H54 (cell line): ENCODE data around the gene INTS11.

Experiments
- DNase-seq: peaks from one replicate; pipeline ENCODE4 v3.0.0; 2011; ENCODE audit warnings: low spot score, mixed read lengths; ENCODE audit not compliant: insufficient read length
- FAIRE-seq: peaks from 3 replicates; lab custom pipeline; 2011; peaks lifted over from hg19 to GRCh38; lab: Jason Lieb, UNC
- POLR2A ChIP-seq: IDR thresholded peaks from 2 replicates; pipeline ENCODE4 v1.6.1; 2011; ENCODE audit warnings: low read depth, mild to moderate bottlenecking, low read length

The INTS11 gene

DNA sequence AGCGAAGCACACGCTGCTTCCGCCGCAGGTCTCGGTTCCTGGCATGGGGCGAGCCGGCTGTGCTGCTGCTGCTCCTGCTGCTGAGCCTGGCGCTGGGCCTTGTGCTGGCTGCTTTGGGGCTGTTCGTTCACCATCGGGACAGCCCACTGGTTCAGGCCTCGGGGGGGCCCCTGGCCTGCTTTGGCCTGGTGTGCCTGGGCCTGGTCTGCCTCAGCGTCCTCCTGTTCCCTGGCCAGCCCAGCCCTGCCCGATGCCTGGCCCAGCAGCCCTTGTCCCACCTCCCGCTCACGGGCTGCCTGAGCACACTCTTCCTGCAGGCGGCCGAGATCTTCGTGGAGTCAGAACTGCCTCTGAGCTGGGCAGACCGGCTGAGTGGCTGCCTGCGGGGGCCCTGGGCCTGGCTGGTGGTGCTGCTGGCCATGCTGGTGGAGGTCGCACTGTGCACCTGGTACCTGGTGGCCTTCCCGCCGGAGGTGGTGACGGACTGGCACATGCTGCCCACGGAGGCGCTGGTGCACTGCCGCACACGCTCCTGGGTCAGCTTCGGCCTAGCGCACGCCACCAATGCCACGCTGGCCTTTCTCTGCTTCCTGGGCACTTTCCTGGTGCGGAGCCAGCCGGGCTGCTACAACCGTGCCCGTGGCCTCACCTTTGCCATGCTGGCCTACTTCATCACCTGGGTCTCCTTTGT, 9.2 kb upstream of the INTS11 start:
- no peak for DNase-seq
- TF ChIP-seq POLR2A, result no peak
- FAIRE-seq, result no peak

DNA sequence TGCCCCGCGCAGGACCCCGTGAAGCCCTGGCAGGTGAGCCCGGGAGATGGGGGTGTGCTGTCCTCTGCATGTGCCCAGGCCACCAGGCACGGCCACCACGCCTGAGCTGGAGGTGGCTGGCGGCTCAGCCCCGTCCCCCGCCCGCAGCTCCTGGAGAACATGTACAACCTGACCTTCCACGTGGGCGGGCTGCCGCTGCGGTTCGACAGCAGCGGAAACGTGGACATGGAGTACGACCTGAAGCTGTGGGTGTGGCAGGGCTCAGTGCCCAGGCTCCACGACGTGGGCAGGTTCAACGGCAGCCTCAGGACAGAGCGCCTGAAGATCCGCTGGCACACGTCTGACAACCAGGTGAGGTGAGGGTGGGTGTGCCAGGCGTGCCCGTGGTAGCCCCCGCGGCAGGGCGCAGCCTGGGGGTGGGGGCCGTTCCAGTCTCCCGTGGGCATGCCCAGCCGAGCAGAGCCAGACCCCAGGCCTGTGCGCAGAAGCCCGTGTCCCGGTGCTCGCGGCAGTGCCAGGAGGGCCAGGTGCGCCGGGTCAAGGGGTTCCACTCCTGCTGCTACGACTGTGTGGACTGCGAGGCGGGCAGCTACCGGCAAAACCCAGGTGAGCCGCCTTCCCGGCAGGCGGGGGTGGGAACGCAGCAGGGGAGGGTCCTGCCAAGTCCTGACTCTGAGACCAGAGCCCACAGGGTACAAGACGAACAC, 8.5 kb upstream of the INTS11 start:
- no peak for TF ChIP-seq POLR2A
- DNase-seq (no peak), FAIRE-seq (no peak)

DNA sequence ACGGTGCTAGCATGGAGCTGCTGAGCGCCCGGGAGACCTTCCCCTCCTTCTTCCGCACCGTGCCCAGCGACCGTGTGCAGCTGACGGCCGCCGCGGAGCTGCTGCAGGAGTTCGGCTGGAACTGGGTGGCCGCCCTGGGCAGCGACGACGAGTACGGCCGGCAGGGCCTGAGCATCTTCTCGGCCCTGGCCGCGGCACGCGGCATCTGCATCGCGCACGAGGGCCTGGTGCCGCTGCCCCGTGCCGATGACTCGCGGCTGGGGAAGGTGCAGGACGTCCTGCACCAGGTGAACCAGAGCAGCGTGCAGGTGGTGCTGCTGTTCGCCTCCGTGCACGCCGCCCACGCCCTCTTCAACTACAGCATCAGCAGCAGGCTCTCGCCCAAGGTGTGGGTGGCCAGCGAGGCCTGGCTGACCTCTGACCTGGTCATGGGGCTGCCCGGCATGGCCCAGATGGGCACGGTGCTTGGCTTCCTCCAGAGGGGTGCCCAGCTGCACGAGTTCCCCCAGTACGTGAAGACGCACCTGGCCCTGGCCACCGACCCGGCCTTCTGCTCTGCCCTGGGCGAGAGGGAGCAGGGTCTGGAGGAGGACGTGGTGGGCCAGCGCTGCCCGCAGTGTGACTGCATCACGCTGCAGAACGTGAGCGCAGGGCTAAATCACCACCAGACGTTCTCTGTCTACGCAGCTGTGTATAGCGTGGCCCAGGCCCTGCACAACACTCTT, 7.7 kb upstream of the INTS11 start:
- FAIRE-seq (no peak), DNase-seq (no peak)
- no peak for TF ChIP-seq POLR2A

GRCh38 chr1:1331068-1331965, 6.9 kb upstream of the INTS11 start, which contains the start of gene TAS1R3:
Gene TAS1R3, plus strand, starts transcription at chr1:1331280. Its CDS starts 66 bp downstream, at chr1:1331346.
- TF ChIP-seq POLR2A, result no peak
- DNase-seq (no peak), FAIRE-seq (no peak)

GRCh38 chr1:1330366-1331067, 6.1 kb upstream of the INTS11 start:
- FAIRE-seq, result no peak
- DNase-seq, result no peak
- no peak for TF ChIP-seq POLR2A

- DNase-seq, result no peak
- TF ChIP-seq POLR2A, result no peak
- FAIRE-seq, result no peak
Observed at GRCh38 chr1:1329304-1330210, 5.1 kb upstream of the INTS11 start.

- DNase-seq, result no peak
- no peak for TF ChIP-seq POLR2A
- FAIRE-seq, result no peak
Observed at GRCh38 chr1:1328254-1328653, 3.8 kb upstream of the INTS11 start.

DNA sequence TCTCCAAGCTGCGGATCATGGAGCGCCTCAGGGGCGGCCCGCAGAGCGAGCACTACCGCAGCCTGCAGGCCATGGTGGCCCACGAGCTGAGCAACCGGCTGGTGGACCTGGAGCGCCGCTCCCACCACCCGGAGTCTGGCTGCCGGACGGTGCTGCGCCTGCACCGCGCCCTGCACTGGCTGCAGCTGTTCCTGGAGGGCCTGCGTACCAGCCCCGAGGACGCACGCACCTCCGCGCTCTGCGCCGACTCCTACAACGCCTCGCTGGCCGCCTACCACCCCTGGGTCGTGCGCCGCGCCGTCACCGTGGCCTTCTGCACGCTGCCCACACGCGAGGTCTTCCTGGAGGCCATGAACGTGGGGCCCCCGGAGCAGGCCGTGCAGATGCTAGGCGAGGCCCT, 2.8 kb upstream of the INTS11 start:
- FAIRE-seq, result no peak
- no peak for DNase-seq
- no peak for TF ChIP-seq POLR2A

DNA sequence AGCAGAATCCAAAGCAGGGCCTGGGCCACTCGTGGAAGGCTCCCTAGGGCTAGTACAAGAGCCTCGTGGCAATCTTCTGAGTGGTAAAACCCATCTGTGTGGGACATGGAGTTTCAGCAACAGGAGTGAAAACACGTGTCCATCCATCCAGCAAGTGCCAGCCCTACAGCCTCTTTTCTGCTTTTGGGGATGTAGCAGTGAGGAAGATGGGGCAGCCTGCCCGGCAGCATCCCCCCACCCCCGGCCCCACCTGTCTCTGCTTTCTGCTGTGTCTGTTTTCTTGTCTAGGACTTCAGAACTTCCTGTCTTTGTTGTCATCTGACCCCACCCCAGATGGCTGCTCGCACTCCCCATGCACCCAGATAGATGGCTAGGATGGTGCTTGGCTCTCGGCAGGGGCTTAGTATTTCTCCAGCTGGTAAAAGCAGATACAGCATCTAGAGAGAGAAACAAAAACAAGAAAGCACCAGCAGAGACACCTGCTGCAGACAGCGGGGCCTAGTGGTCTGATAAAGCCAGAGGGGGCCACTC, 1.7 kb upstream of the INTS11 start:
- no peak for TF ChIP-seq POLR2A
- no peak for DNase-seq
- no peak for FAIRE-seq

- FAIRE-seq (no peak), DNase-seq (no peak)
- TF ChIP-seq POLR2A, result no peak
Observed at GRCh38 chr1:1325288-1326074, 1.0 kb upstream of the INTS11 start.

- no peak for TF ChIP-seq POLR2A
- no peak for FAIRE-seq
- no peak for DNase-seq
Observed at GRCh38 chr1:1324084-1324523, 356 bp downstream of the INTS11 start.

DNA sequence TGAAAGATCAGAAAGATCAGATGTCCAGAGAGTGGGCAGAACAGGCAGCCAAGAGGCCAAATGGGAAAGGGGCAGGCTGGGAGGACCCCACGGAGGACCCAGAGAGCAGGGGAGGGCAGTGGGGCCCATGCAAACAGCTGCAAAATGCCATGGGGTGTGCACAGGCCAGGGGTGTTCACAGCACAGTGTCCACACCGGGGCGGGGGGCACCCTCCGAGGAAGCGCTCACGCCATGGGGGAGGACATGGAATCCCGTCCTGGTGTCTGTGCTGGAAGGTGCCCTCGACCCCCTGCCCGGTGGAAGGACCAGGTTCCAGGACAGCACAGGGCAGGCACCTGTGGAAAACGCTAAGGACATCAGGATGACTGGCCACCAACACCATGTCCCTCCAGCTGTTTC, 1.5 kb downstream of the INTS11 start:
- TF ChIP-seq POLR2A, result no peak
- FAIRE-seq, result no peak
- DNase-seq, result no peak
